ENCODE data around the gene FHIT. TPM values are rescaled to one million over a fixed set of nuclear protein-coding genes. Genes with fewer than 3 reads are reported as not detected.

The FHIT gene
- total RNA-seq, 1 donor from 2014 or later: 7.9 TPM

DNA sequence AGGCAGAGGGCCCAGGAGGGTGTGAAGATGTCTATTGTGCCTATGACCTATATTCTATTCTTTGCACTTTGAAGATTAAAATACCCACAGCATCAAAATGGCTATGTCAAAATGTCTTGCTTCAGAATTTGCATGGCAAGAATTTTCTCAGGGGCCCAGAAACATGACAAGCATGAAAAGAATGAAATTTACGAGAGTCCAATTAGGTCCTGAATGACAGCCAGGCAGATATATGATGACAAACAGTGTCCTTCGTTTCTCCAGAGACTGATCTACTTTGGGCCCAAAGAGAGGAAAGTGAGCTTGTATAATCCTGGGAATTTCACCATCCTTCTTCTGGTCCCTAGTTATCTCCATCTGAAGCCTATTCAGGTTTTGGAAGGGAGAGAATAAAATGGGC, 609.9 kb downstream of the FHIT start:
- DNase-seq (ENCODE audit: low spot score): no peak

DNA sequence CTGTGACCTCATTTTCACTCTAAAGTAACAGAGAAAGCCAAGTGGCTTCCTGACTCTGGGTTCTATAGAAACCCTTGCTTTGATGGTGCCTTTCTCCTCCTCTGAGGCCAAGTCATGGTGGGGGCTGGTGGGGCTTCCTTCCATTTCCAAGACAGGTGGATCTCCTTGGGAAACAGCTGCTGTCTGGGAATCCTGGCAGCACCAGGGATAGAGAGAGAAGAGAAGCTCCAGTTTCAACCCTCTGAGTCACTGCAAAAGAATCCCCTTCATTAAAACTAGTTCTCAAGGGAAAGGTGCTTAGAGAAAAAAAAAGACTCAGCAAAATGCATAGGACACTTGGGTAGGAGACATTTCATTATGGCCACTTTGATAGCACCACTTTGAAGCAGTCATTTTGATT, 614.4 kb downstream of the FHIT start:
- DNase-seq (ENCODE audit: low spot score): peak; percentile 23

- DNase-seq (ENCODE audit: low spot score): no peak
Measured at GRCh38 chr3:60633644-60634043, 617.6 kb downstream of the FHIT start.

GRCh38 chr3:60631509-60631908, 619.7 kb downstream of the FHIT start:
- no peak for DNase-seq (ENCODE audit: low spot score)

- DNase-seq (ENCODE audit: low spot score): no peak
Measured at GRCh38 chr3:60630953-60631352, 620.3 kb downstream of the FHIT start.

- DNase-seq (ENCODE audit: low spot score): no peak
Measured at GRCh38 chr3:60629816-60630215, 621.4 kb downstream of the FHIT start.

DNA sequence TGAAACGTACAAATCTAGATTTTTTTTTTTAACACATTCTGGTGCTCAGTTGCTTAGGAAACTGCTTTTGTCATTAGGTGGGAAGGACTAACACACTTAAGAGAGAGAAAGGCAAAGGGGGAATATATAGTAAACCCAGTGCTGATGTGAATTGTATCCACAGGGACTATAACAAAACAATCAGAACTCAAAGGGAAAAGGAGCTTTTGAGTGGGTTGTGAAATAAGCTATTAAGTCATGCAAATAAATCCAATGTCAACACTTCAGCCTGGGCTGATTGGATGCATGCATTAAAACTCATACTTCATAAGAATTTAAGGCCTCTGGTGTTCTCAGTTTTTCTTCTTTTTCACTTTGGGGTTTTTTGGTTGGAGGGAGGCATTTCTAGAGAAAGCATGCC, 628.9 kb downstream of the FHIT start:
- no peak for DNase-seq (ENCODE audit: low spot score)

- DNase-seq (ENCODE audit: low spot score): no peak
Measured at GRCh38 chr3:60617188-60617587, 634.1 kb downstream of the FHIT start.

- no peak for DNase-seq (ENCODE audit: low spot score)
Measured at GRCh38 chr3:60613769-60614303, 637.4 kb downstream of the FHIT start.

GRCh38 chr3:60610441-60611112, 640.7 kb downstream of the FHIT start:
- DNase-seq (ENCODE audit: low spot score): peak; percentile 95

GRCh38 chr3:60609446-60609845, 641.8 kb downstream of the FHIT start:
- DNase-seq (ENCODE audit: low spot score): no peak

DNA sequence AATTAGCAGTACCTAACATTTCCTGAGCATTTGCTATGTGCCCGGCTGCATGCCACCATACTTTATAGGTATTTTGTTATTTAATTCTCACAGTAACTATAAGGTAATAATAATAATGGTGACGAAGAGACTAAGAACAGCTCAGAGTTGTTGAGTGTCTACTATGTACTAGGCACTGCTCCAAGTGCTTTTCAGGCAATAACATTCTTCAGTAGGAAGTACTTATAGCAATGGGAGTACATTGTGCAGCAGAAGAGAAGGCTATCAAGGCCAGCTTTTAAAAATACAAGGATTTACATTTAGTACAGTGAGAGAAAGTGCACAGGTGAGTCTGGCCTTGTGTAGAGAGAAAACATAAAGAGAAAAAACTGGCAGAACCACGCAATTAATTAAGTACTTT, 647.4 kb downstream of the FHIT start:
- no peak for DNase-seq (ENCODE audit: low spot score)

GRCh38 chr3:60600848-60601247, 650.4 kb downstream of the FHIT start:
- no peak for DNase-seq (ENCODE audit: low spot score)

DNA sequence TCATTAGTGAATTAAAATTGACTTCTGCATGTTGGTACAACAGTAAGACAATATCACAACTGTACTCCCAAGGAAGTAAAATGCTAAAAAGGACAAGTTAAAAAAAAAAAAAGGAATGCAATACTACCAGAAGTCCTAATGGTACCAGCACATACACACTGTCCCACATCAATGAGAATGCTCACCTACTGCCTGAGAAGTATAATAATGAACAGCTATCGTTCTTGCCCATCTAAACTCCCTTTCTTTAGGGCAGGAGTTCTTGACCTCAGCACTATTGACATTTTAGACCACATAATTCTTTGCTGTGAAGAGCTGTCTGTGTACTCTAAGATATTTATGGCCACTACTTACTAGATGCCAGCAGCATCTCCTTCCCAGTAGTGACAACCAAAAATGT, 651.7 kb downstream of the FHIT start:
- no peak for DNase-seq (ENCODE audit: low spot score)

- DNase-seq (ENCODE audit: low spot score): peak; percentile 71
Measured at GRCh38 chr3:60598671-60599070, 652.6 kb downstream of the FHIT start.

DNA sequence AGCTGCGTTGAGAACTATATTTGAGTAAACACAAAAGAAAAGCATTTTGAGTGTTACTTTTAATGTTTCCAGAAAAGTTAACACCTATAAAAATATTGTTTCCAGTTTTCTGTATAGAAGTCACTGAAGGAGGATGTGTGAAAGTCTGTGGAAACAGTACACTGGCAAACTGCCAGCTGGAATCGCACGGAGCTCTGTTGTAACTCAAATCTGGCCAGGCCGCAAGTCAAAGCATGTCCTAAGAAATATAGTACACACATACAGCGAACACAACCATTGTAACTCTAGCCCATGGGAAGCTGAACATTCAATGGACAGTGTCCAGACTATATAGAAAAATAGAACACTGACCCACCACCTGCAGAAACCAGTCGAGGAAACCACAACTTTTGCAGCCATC, 657.2 kb downstream of the FHIT start:
- DNase-seq (ENCODE audit: low spot score): peak; percentile 88

GRCh38 chr3:60591267-60591666, 660.0 kb downstream of the FHIT start:
- no peak for DNase-seq (ENCODE audit: low spot score)

DNA sequence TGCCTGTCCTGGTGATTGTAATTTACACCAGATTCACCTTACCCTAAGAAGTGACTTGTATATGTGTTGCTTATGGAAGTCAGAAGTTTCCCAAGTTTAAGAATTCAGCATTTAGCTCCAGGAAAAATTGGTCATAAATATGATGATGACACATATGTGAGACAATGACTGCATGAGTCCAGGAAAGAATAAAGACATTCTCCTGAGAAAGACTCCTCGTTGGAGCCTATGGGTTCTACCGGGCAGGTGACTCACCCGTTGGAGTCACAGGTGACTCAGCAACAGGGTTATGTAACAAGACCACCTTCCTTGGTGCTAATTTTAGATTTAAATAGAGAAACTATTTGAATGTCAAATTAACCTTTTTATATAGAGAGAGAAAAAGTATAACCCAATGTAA, 662.4 kb downstream of the FHIT start:
- DNase-seq (ENCODE audit: low spot score): no peak

- DNase-seq (ENCODE audit: low spot score): no peak
Measured at GRCh38 chr3:60585918-60586317, 665.3 kb downstream of the FHIT start.

DNA sequence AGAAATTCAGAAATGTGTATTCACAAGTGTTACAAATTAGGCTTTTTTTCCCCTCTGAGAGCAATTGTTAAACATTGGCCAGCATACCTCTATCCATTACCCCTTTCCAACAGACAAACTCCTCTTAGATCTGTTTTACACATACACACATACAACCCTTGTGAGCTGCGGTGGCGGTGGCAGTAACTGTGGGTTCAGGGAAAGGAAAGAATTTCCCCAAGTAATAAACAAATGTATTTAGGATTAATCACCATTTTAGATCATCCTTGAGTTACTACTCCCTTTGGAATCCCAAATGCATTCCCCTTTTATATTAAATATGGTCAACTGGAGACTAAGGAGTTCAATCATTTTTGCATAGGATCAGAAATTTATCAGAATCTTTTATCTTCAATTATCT, 667.0 kb downstream of the FHIT start:
- DNase-seq (ENCODE audit: low spot score): no peak

- no peak for DNase-seq (ENCODE audit: low spot score)
Measured at GRCh38 chr3:60582288-60582687, 669.0 kb downstream of the FHIT start.

- no peak for DNase-seq (ENCODE audit: low spot score)
Measured at GRCh38 chr3:60580809-60581208, 670.4 kb downstream of the FHIT start.

GRCh38 chr3:60579734-60580133, 671.5 kb downstream of the FHIT start:
- peak; percentile 92 for DNase-seq (ENCODE audit: low spot score)

GRCh38 chr3:60578936-60579335, 672.3 kb downstream of the FHIT start:
- no peak for DNase-seq (ENCODE audit: low spot score)

Data from umbilical cord (tissue), 2 donors.